Stimulated activated naive CD8-positive, alpha-beta T cell treated with anti-CD3 and anti-CD28 coated beads, Interleukin-15, Interleukin-2, amounts not matched to agents 100 ng/mL and 50 ng/mL, for 24 hours (primary cell): ENCODE results near the gene MT1A.
"Not testable (repeated sequence)": the region's sequence is repeated elsewhere in the genome, so short reads cannot be mapped to it uniquely, and the experiment has no call there.

Experiments
- H3K27ac Mint-ChIP-seq: one replicate; pipeline ENCODE4 v1.8.0; 2021; ENCODE audit warnings: mild to moderate bottlenecking, mixed read lengths
- H3K27me3 Mint-ChIP-seq: one replicate; pipeline ENCODE4 v1.8.0; 2021; ENCODE audit warnings: mixed read lengths
- H3K36me3 Mint-ChIP-seq: one replicate; pipeline ENCODE4 v1.8.0; 2021; ENCODE audit warnings: low read depth, mixed read lengths
- H3K4me1 Mint-ChIP-seq: one replicate; pipeline ENCODE4 v1.8.0; 2021; ENCODE audit warnings: low read depth, mixed read lengths
- H3K4me3 Mint-ChIP-seq: one replicate; pipeline ENCODE4 v1.8.0; 2021; ENCODE audit warnings: mild to moderate bottlenecking, mixed read lengths
- H3K9me3 Mint-ChIP-seq: one replicate; pipeline ENCODE4 v1.8.0; 2021; ENCODE audit warnings: mixed read lengths

The MT1A gene

DNA sequence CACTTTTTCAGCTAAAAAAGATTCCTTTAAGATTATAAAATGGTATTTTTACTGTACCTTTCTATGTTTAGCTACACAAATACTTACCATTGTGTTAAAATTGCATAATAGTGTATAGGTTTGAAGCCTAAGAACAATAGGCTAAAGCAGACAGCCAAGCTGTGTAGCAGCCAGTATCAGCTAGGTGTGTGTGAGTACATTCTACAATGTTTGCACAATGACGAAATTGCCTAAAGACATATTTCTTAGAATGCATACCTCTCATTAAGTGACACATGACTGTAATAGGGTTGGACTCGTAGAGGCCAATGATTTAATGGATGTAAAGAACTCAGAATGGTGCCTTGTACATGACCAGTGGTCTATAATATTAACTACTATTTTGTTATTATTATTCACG, 11.4 kb downstream of the MT1A start:
- peaks cover 31% of the 10 kb centered on the region for H3K27me3 Mint-ChIP-seq
- no peaks in the 10 kb centered on the region for H3K4me1 Mint-ChIP-seq
- H3K4me3 Mint-ChIP-seq, result no peak overlapping the region

GRCh38 chr16:56651586-56651985, 13.1 kb downstream of the MT1A start, which contains the start of gene MT1B:
TSS of gene MT1B (plus strand) at chr16:56651886. CDS start at chr16:56651954, 68 bp downstream.
- no peaks in the 10 kb centered on the region for H3K36me3 Mint-ChIP-seq
- no peaks in the 10 kb centered on the region for H3K4me1 Mint-ChIP-seq
- peaks cover 25% of the 10 kb centered on the region for H3K27me3 Mint-ChIP-seq

More for the DNA sequence above, 11.4 kb downstream of the MT1A start:
- H3K27ac Mint-ChIP-seq, result no peak overlapping the region
- no peaks in the 10 kb centered on the region for H3K36me3 Mint-ChIP-seq
- no peaks in the 10 kb centered on the region for H3K9me3 Mint-ChIP-seq

DNA sequence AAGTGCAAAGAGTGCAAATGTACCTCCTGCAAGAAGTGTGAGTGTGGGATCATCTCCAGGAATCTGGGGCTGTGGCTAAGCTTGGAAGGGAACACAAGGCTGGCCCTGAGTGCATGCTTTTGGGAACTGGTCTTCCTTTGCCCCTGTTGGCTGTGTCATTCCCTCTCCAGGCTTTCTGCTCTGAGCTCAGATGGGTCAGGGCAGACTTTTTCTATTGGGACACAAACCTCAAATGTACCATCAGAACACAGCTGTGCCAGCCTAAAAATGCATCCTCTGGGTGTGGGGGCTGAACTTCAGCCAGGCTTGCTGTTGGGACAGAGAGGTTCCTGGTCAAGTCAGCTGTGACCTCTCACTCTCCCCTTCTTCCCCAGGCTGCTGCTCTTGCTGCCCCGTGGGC, 14.1 kb downstream of the MT1A start:
- Mint-ChIP-seq H3K9me3 (no peaks in the 10 kb centered on the region), H3K36me3 (no peaks in the 10 kb centered on the region), H3K27ac (no peak overlapping the region), H3K27me3 (peaks cover 19% of the 10 kb centered on the region), H3K4me3 (no peak overlapping the region), H3K4me1 (peaks cover 4% of the 10 kb centered on the region)

More at GRCh38 chr16:56651586-56651985, 13.1 kb downstream of the MT1A start, which contains the start of gene MT1B:
- H3K4me3 Mint-ChIP-seq, result no peak within 1 kb of the TSS
- no peak within 1 kb of the TSS for H3K27ac Mint-ChIP-seq
- no peaks in the 10 kb centered on the region for H3K9me3 Mint-ChIP-seq

DNA sequence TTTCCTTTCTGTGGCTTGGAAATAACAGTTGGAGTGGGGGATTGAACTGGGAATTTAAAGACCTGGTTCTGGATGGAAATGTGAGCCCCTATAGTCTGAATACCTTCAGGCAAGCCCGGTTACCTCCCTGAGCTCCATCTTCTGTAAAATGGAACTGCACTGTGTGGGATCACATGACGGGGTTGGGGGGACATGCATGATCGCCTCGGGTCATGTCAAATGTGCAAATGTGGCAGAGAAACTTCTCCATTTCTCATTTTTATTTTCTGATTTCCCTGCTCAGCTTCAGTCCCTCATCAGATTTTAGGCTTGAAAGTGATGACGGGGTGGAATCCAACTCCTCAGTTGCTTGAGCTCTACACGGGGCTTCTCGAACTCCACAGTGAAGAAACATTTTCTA, 14.8 kb downstream of the MT1A start:
- H3K36me3 Mint-ChIP-seq, result no peaks in the 10 kb centered on the region
- H3K4me1 Mint-ChIP-seq, result peaks cover 8% of the 10 kb centered on the region
- no peak overlapping the region for H3K4me3 Mint-ChIP-seq
- no peak overlapping the region for H3K27ac Mint-ChIP-seq
- H3K9me3 Mint-ChIP-seq, result no peaks in the 10 kb centered on the region
- H3K27me3 Mint-ChIP-seq, result peaks cover 19% of the 10 kb centered on the region

DNA sequence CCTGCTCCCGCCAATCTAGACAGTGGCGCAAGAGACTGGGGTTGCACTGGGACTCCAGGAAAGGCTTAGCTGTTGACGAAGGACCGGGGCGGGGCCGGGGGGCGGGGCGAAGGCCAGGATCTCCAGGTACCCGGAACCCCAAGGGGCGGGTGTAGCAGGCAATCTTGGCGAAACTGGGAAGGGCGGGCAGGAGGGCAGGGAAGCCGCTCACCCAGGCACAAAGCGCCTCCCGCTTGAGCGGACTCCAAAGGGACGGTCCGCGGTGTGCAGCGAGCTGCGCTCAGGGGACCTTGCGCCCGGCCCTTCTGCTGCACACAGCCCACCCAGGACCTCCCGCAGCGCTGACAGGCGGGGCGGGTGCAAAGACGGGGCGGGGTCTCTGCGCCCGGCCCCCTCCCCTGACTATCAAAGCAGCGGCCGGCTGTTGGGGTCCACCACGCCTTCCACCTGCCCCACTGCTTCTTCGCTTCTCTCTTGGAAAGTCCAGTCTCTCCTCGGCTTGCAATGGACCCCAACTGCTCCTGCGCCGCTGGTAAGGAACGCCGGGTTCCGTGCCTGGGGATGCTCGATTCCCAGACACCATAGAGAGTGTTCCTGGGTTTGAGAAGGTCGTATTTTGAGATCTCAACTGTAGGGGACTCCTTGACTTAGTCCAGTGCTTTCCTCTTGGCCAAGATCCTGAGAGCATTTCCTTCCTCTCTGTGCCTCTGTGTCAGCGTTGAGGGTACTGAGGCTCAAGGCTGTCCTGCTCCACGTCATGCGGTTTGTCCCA, 19.3 kb downstream of the MT1A start, which contains the start of gene MT1F:
Gene MT1F (plus strand): TSS at position 405 of the 772 bp plus-strand sequence. CDS start 100 bp downstream, at position 505.
- Mint-ChIP-seq H3K4me3 (peak within 1 kb of the TSS; percentile 91), H3K27ac (peak within 1 kb of the TSS; percentile 70), H3K27me3 (peaks cover 3% of the 10 kb centered on the region), H3K4me1 (peaks cover 20% of the 10 kb centered on the region), H3K36me3 (no peaks in the 10 kb centered on the region), H3K9me3 (no peaks in the 10 kb centered on the region)

DNA sequence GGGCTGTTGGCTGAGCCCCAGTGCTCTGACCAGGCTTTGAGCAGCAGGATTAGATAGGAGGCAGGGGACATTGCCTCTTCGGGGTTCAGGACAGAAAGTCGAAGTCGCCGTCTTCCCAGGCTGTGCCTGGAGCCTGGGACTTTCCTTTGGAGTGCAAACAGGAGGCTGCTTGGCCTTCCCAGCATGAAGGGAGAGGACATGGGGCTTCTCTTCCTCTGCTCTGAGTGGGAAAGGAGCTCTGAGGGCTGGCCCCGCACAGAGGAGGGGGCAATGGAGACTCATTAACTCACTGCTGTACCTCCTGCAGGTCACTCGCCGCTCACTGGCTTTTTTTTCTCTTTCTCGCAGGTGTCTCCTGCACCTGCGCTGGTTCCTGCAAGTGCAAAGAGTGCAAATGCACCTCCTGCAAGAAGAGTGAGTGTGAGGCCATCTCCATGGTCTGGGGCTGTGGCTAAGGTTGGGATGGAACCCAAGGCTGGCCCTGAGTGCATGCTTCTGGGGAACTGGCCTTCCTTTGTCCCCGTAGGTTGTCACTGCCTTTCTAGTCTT, 19.9 kb downstream of the MT1A start:
- H3K4me1 Mint-ChIP-seq, result peaks cover 22% of the 10 kb centered on the region

GRCh38 chr16:56662357-56663354, 24.2 kb downstream of the MT1A start:
- Mint-ChIP-seq H3K27me3 (peaks cover 32% of the 10 kb centered on the region), H3K27ac (peak overlapping the region; percentile 90), H3K4me1 (peaks cover 29% of the 10 kb centered on the region), H3K4me3 (peak overlapping the region; percentile 82), H3K9me3 (no peaks in the 10 kb centered on the region), H3K36me3 (no peaks in the 10 kb centered on the region)

More for the DNA sequence above, 19.9 kb downstream of the MT1A start:
- H3K36me3 Mint-ChIP-seq, result no peaks in the 10 kb centered on the region
- no peak overlapping the region for H3K27ac Mint-ChIP-seq
- no peaks in the 10 kb centered on the region for H3K9me3 Mint-ChIP-seq
- no peaks in the 10 kb centered on the region for H3K27me3 Mint-ChIP-seq
- H3K4me3 Mint-ChIP-seq, result peak overlapping the region; percentile 91

DNA sequence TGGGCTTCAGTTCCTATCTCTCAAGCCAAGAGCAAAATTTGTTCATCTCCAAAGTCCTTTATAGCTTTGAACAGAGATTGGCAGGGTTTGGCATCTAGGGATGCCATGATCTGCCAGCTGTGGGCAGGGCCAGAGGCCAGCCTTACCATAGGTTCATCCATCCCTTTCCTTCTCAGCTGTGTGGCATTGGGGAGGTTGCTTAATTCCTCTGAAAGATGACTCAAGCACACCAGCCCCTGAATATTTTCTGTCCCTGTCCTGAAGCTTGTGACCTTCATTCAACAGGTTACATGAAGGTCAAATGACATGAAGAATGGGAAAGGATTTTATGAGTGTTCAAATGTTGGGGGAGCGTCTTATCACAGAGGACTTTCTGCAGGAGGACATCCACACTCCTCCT, 26.0 kb downstream of the MT1A start:
- peaks cover 48% of the 10 kb centered on the region for H3K27me3 Mint-ChIP-seq
- H3K9me3 Mint-ChIP-seq, result no peaks in the 10 kb centered on the region
- H3K36me3 Mint-ChIP-seq, result no peaks in the 10 kb centered on the region
- H3K4me1 Mint-ChIP-seq, result peaks cover 25% of the 10 kb centered on the region
- H3K27ac Mint-ChIP-seq, result peak overlapping the region; percentile 9
- H3K4me3 Mint-ChIP-seq, result no peak overlapping the region

- Mint-ChIP-seq H3K27me3 (peaks cover 55% of the 10 kb centered on the region), H3K4me1 (peaks cover 29% of the 10 kb centered on the region)
- H3K36me3 Mint-ChIP-seq, H3K27ac Mint-ChIP-seq, H3K4me3 Mint-ChIP-seq, H3K9me3 Mint-ChIP-seq: not testable (repeated sequence)
Observed at GRCh38 chr16:56665286-56666261, 27.1 kb downstream of the MT1A start.

- Mint-ChIP-seq H3K27me3 (peaks cover 70% of the 10 kb centered on the region), H3K4me3 (peak within 1 kb of the TSS; percentile 51), H3K4me1 (peaks cover 21% of the 10 kb centered on the region), H3K27ac (no peak within 1 kb of the TSS), H3K9me3 (no peaks in the 10 kb centered on the region), H3K36me3 (no peaks in the 10 kb centered on the region)
Observed at GRCh38 chr16:56667581-56668571, 29.4 kb downstream of the MT1A start, which contains the start of gene MT1G. TSS of gene MT1G (minus strand) at chr16:56668065. CDS start at chr16:56667993, 72 bp downstream.

DNA sequence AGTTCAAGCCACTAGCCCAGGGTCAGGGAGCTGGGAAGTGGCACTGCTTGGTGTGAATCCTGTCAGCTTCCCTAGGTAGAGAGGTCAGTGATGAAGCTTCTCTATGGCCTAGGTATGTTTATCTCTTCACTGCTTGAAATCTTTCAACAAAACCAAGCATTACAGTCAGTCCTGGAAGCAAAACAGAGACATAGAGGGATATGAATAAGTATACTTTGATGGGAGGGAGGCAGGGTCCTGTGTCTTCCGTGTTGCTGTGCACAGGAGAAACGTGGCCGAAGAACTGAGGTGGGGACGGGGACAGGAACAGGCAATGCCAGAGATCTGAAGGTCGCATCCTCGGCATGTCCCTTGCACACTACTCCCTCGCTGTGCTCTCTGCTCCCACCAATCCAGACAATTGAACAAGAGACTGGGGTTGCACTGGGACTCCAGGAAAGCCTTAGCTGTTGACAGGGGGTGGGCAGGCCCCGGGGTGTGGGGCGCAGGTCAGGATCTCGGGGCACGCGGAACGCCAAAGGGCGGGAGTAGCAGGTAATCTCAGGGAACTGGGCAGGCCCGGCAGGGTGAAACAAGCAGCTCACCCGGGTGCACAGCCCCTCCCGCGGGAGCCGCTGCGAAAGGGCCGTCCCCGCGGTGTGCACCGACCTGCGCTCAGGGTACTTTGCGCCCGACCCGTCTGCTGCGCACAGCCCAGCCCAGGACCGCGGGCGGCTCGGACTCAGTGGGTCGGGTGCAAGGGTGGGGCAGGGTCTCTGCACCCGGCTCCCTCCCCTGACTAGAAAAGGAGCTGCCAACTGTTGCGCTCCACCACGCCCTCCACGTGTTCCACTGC, 30.8 kb downstream of the MT1A start, which contains the start of gene MT1H:
Gene MT1H (plus strand): TSS at position 810 of the 835 bp plus-strand sequence. CDS start 71 bp downstream, outside the sequence.
- peaks cover 72% of the 10 kb centered on the region for H3K27me3 Mint-ChIP-seq
- H3K4me3 Mint-ChIP-seq, result no peak within 1 kb of the TSS
- H3K27ac Mint-ChIP-seq, result no peak within 1 kb of the TSS
- no peaks in the 10 kb centered on the region for H3K9me3 Mint-ChIP-seq
- H3K4me1 Mint-ChIP-seq, result peaks cover 17% of the 10 kb centered on the region
- H3K36me3 Mint-ChIP-seq, result no peaks in the 10 kb centered on the region
